Activated CD4-positive, alpha-beta T cell treated with anti-CD3 and anti-CD28 coated beads, Interleukin-2, amount 50 U/mL, for 1 hour (primary cell): ENCODE measurements around the gene MEGF11.
"Not testable (repeated sequence)": the region's sequence is repeated elsewhere in the genome, so short reads cannot be mapped to it uniquely, and the experiment has no call there.

ENCODE experiments used
- DNase-seq: peaks from one replicate; pipeline ENCODE4 v3.0.0-alpha.2; 2020

The MEGF11 gene

GRCh38 chr15:65907661-65908060 lies 345.9 kb downstream of the MEGF11 start:
- DNase-seq = no peak

GRCh38 chr15:65906396-65906795 lies 347.2 kb downstream of the MEGF11 start:
- no peak for DNase-seq

- no peak for DNase-seq
Observed at GRCh38 chr15:65904301-65904700, 349.2 kb downstream of the MEGF11 start.

- no peak for DNase-seq
Observed at GRCh38 chr15:65903296-65904073, 350.1 kb downstream of the MEGF11 start.

GRCh38 chr15:65902373-65902772 lies 351.2 kb downstream of the MEGF11 start:
- DNase-seq = no peak

GRCh38 chr15:65901836-65902235 lies 351.7 kb downstream of the MEGF11 start:
- DNase-seq = no peak

- DNase-seq = no peak
Observed at GRCh38 chr15:65901336-65901735, 352.2 kb downstream of the MEGF11 start.

GRCh38 chr15:65900488-65900887 lies 353.1 kb downstream of the MEGF11 start:
- no peak for DNase-seq

- no peak for DNase-seq
Observed at GRCh38 chr15:65896236-65896635, 357.3 kb downstream of the MEGF11 start.

- DNase-seq = no peak
Observed at GRCh38 chr15:65893060-65893459, 360.5 kb downstream of the MEGF11 start.

- no peak for DNase-seq
Observed at GRCh38 chr15:65888981-65889380, 364.6 kb downstream of the MEGF11 start.

- peak; percentile 20 for DNase-seq
Observed at GRCh38 chr15:65887565-65887964, 366.0 kb downstream of the MEGF11 start.

- no peak for DNase-seq
Observed at GRCh38 chr15:65885668-65886218, 367.8 kb downstream of the MEGF11 start.

GRCh38 chr15:65884511-65884910 lies 369.0 kb downstream of the MEGF11 start:
- DNase-seq = no peak

GRCh38 chr15:65883571-65883970 lies 370.0 kb downstream of the MEGF11 start:
- DNase-seq = no peak

GRCh38 chr15:65881766-65882434 lies 371.6 kb downstream of the MEGF11 start:
- no peak for DNase-seq

GRCh38 chr15:65877749-65878148 lies 375.8 kb downstream of the MEGF11 start:
- DNase-seq = no peak

- no peak for DNase-seq
Observed at GRCh38 chr15:65875458-65875857, 378.1 kb downstream of the MEGF11 start.

GRCh38 chr15:65873256-65873655 lies 380.3 kb downstream of the MEGF11 start:
- DNase-seq = no peak

- not testable (repeated sequence) for DNase-seq
Observed at GRCh38 chr15:65872596-65872995, 381.0 kb downstream of the MEGF11 start.

GRCh38 chr15:65871886-65872285 lies 381.7 kb downstream of the MEGF11 start:
- DNase-seq = not testable (repeated sequence)

GRCh38 chr15:65870889-65871533 lies 382.5 kb downstream of the MEGF11 start:
- DNase-seq = no peak
